Epithelial cell of esophagus (primary cell): ENCODE results near the gene TBC1D16.

Experiments
- DNase-seq: peaks from one replicate; pipeline ENCODE4 v3.0.0; 2010; ENCODE audit warnings: low read depth
- H3K4me3 ChIP-seq: 2 replicates; pipeline ENCODE4 v1.5.1; 2011; ENCODE audit warnings: mild to moderate bottlenecking, low read length, control low read depth
- CTCF ChIP-seq: IDR thresholded peaks from 2 replicates; pipeline ENCODE4 v1.5.1; 2011; ENCODE audit warnings: low read depth, mild to moderate bottlenecking, low read length, control low read depth, inconsistent platforms; ENCODE audit not compliant: insufficient read depth; ENCODE audit errors: missing control alignments

Gene TBC1D16

GRCh38 chr17:79942591-79943346, 92.9 kb downstream of the TBC1D16 start:
- DNase-seq = no peak
- no peak overlapping the region for H3K4me3 ChIP-seq
- no peak for TF ChIP-seq CTCF

- DNase-seq = no peak
- no peak overlapping the region for H3K4me3 ChIP-seq
- no peak for TF ChIP-seq CTCF
Measured at GRCh38 chr17:79942011-79942405, 93.7 kb downstream of the TBC1D16 start.

GRCh38 chr17:79941088-79942010, 94.3 kb downstream of the TBC1D16 start:
- no peak overlapping the region for H3K4me3 ChIP-seq
- DNase-seq = no peak
- TF ChIP-seq CTCF = no peak

GRCh38 chr17:79940459-79941087, 95.1 kb downstream of the TBC1D16 start:
- TF ChIP-seq CTCF = no peak
- H3K4me3 ChIP-seq = no peak overlapping the region
- no peak for DNase-seq

GRCh38 chr17:79939755-79940458, 95.8 kb downstream of the TBC1D16 start:
- DNase-seq = no peak
- no peak for TF ChIP-seq CTCF

GRCh38 chr17:79939094-79939435, 96.6 kb downstream of the TBC1D16 start:
- no peak for DNase-seq
- no peak for TF ChIP-seq CTCF

More at GRCh38 chr17:79939755-79940458, 95.8 kb downstream of the TBC1D16 start:
- no peak overlapping the region for H3K4me3 ChIP-seq

More at GRCh38 chr17:79939094-79939435, 96.6 kb downstream of the TBC1D16 start:
- no peak overlapping the region for H3K4me3 ChIP-seq
